ENCODE results near the gene TAOK1.

TAOK1 gene

DNA sequence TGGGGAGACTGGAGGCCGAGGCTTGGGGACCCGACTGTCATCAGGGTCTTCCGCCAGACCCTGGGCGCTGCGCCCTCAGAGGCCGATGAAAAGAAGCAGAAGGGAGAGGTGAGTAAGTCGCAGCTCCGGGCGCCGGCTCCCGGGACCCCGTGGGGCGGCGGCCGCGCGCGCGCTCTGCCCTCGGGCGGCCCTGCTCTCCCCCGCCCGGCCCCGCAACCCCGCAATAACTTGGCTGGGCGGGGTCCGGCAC, 177.1 kb downstream of the TAOK1 start:
- in situ Hi-C loops (cut with HindIII; ENCODE audit: low sequenced_read_pairs): no loop called here

GRCh38 chr17:29567554-29568330, 177.6 kb downstream of the TAOK1 start:
- in situ Hi-C loops (cut with HindIII; ENCODE audit: low sequenced_read_pairs): no loop called here

DNA sequence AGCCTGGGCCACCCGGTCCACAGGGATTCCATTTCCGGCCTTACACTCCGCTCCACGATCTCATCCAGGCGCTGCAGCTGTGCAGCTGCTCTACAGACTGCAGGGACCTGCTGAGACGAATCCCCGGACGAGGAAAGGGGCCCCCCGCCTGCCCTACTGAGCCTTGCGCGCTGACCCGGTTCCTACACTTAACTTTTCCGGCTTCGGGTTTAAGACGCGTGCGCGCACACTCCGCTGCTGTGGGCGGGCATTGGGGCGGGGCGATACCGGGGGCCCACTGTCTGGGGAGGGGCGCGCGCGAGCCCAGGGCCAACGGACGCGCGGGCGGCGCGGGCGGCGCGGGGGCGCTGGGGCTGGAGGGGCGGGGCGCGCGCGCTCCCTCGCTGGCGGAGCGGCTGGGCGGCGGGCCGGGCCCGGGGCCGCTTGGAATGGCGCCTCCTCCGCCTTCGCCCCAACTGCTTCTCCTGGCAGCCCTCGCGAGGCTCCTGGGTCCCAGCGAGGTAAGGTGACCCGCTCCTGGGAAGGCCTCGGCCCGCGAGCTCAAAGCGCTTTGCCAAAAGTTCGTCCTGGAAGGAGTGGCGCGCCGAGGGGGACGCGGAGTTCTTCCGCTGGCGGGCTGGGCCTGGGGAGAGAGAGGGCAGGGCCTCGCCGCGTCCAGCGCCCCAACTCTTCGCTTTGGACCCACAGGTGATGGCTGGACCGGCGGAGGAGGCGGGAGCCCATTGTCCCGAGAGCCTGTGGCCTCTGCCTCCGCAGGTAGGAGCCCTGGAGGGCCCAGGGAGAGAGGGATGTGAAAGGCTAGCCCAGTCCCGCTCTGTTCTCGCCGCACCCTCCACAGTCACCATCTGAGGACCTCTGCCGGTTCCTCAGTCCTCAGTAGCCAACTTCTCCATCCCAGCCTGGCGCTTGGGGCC, 178.4 kb downstream of the TAOK1 start, which contains the start of gene TP53I13:
Gene TP53I13, plus strand, starts transcription at position 371 of the 914 bp plus-strand sequence. Its CDS starts 58 bp downstream, at position 429.
- in situ Hi-C loops (cut with HindIII; ENCODE audit: low sequenced_read_pairs): no loop called here

GRCh38 chr17:29569245-29569950, 179.2 kb downstream of the TAOK1 start:
- in situ Hi-C loops (cut with HindIII; ENCODE audit: low sequenced_read_pairs): no loop called here

- in situ Hi-C loops (cut with HindIII; ENCODE audit: low sequenced_read_pairs): no loop called here
Observed at GRCh38 chr17:29570521-29570920, 180.4 kb downstream of the TAOK1 start.

DNA sequence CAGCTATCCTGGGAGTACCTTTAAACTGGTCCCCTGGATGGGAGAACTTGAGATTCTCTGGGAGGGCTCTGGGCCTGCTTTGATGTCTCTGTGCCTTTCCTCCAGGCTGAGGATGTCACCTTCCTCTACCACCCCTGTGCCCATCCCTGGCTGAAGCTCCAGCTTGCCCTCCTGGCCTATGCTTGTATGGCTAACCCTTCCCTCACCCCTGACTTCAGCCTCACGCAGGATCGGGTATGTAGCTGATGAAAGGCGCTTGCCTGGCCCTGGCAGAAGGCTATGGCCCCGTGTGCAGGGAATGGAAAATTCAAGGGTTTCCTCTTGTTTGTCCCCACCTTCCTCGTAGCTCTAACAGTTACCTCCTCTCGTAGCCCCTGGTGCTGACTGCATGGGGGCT, 181.3 kb downstream of the TAOK1 start:
- in situ Hi-C loops (cut with HindIII; ENCODE audit: low sequenced_read_pairs): no loop called here

GRCh38 chr17:29571883-29572681, 181.9 kb downstream of the TAOK1 start:
- in situ Hi-C loops (cut with HindIII; ENCODE audit: low sequenced_read_pairs): no loop called here

DNA sequence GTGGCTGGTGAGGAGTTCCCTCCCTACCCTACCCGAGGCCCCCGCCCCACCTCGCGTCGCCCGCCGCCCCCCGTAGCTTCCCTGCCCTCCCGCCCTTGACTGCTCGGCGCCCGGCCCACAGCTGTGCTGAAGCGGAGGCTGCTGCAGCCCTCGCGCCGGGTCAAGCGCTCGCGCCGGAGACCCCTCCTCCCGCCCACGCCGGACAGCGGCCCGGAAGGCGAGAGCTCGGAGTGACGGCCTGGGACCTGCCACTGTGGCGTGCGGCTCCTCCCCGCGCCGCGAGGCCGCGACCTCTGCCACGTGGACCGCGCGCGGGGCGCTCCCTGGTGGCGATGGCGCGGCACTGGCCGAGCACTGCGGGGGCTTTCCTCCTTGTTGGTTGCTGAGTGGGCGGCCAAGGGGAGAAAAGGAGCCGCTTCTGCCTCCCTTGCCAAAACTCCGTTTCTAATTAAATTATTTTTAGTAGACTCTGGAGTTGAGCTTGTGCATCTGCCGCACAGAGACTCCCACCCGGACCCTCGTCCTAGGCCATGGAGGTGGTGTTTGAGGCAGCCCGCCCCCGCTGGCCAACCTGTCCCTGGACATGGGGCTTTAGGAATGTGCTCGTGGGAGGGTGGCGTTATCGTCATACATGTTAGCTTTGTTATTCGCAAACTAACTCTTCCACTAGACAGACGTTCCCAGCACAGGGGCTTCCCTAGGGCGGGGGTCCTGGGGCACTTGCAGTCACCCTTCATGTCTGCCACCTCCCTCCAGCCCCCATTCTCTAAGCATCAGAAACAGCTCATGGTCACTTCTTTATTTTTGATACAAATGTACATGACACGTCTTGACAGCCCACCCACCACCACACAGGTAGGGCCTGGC, 182.8 kb downstream of the TAOK1 start:
- in situ Hi-C loops (cut with HindIII; ENCODE audit: low sequenced_read_pairs): no loop called here

GRCh38 chr17:29573558-29573869, 183.4 kb downstream of the TAOK1 start:
- in situ Hi-C loops (cut with HindIII; ENCODE audit: low sequenced_read_pairs): no loop called here

DNA sequence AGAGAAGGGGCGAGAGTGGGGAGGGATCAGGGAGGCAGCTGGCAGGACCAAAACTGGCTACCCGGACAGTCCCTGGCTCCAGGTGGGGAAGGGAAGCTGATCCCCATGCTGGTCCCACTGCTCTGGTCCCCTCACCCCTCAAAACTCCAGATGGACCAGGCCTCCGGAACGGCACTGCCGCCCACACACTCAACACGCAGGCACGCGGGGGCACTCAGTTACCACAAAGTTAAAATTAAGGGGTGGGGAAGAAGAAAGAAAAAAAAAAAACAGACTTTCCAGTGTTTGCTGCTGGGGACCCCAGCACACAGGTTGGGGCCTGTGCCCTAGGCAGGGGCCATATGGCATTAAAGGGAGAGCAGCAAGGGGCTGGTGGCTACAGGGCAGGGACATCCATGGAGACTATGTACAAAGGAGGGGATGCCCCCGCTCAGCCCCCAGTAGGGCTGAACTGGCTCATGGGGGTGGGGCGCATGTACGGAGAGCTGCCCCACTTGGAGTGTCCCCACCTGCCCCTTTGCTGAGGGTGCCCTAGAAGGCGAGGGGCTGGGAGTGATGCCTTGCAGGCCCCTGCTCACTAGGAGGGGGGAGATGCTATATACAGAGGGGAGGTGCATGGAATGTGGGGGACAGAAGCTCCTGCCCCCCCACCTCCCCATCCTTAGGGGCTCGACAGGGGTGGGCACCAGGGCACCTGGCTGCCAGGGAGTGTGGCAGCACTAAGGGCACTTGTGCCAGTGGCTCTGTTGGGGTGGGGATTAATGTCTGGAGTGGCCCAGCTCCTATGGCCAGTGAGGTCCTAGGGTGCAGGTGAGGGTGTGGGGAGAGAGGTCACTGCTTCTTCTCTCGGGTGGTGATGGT, 183.9 kb downstream of the TAOK1 start:
- in situ Hi-C loops (cut with HindIII; ENCODE audit: low sequenced_read_pairs): no loop called here

- in situ Hi-C loops (cut with HindIII; ENCODE audit: low sequenced_read_pairs): no loop called here
Observed at GRCh38 chr17:29574732-29575510, 184.8 kb downstream of the TAOK1 start.

DNA sequence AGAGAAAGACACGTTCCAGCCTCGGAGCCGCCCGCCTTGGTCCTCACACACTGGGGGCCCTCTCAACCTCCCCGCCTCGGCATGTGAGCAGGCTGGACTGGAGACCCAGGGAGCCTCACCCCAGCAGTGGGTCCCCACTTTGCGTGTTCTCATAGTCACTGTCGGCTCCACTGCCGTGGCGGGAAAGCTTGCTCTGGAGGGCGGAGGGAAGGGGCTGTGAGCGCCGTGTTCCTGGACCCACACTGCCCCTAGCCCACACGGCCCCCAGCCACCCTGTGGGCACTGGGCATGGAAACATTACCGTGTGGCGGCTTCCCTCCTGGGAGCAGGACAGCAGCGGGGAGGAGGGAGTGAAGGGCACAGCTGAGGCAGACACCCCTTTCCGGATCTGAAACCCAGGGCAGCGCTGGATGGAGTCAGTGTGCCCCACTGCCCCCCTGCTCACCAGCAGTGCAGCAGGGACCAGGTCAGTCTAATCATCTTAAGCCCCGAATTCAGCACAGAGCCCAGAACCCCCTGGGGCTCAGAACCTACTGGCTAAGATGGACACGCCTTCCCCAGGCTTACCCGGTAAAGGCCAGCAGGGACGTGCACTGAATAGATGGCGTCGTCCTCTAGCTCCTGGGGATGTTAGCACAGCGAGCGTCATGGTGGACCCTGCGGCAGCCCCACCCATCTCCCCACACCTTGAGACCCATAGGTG, 185.5 kb downstream of the TAOK1 start:
- in situ Hi-C loops (cut with HindIII; ENCODE audit: low sequenced_read_pairs): no loop called here

GRCh38 chr17:29576214-29577000, 186.2 kb downstream of the TAOK1 start:
- in situ Hi-C loops (cut with HindIII; ENCODE audit: low sequenced_read_pairs): no loop called here

DNA sequence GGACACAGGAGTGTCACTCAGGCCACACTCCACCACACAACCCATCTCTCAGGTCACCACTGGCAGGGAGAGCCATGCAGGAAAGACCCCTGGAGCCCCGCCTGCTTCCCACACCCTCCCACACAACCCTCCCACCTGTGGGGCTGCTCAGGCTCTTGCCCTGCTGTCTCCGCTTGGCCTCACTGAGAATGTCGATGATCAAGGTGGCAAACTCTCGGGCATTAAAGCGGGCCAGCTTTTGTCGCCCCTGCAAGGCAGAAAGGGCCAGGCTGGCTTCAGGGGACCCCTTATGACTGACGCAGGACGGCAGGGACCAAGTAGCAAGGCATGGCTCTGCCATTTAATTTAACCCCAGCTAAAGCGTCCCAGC, 186.8 kb downstream of the TAOK1 start:
- in situ Hi-C loops (cut with HindIII; ENCODE audit: low sequenced_read_pairs): no loop called here

- in situ Hi-C loops (cut with HindIII; ENCODE audit: low sequenced_read_pairs): no loop called here
Observed at GRCh38 chr17:29577385-29578211, 187.4 kb downstream of the TAOK1 start.
